Skeletal muscle satellite cell (primary cell): ENCODE data around the gene TMEM181.

Source experiments
- H3K27me3 ChIP-seq: 2 replicates; pipeline ENCODE4 v1.7.0; 2013; ENCODE audit warnings: low read length; ENCODE audit not compliant: control insufficient read depth, insufficient read depth
- H3K36me3 ChIP-seq: 2 replicates; pipeline ENCODE4 v1.7.0; 2013; ENCODE audit warnings: mild to moderate bottlenecking, control low read depth, low read length; ENCODE audit not compliant: insufficient read depth
- H3K4me1 ChIP-seq: 2 replicates; pipeline ENCODE4 v1.7.0; 2013; ENCODE audit warnings: low read length; ENCODE audit not compliant: control insufficient read depth, insufficient read depth
- H3K4me2 ChIP-seq: 2 replicates; pipeline ENCODE4 v1.7.0; 2013; ENCODE audit warnings: mild to moderate bottlenecking, low read length
- H3K4me3 ChIP-seq: 2 replicates; pipeline ENCODE4 v1.7.0; 2013; ENCODE audit warnings: low read length
- H3K9ac ChIP-seq: 2 replicates; pipeline ENCODE4 v1.7.0; 2013; ENCODE audit warnings: mild to moderate bottlenecking, low read depth, low read length, moderate library complexity
- H3K9me3 ChIP-seq: replicated peaks from 2 replicates; pipeline ENCODE4 v1.7.0; 2013; ENCODE audit warnings: mild to moderate bottlenecking, control low read depth, low read length

The TMEM181 gene

DNA sequence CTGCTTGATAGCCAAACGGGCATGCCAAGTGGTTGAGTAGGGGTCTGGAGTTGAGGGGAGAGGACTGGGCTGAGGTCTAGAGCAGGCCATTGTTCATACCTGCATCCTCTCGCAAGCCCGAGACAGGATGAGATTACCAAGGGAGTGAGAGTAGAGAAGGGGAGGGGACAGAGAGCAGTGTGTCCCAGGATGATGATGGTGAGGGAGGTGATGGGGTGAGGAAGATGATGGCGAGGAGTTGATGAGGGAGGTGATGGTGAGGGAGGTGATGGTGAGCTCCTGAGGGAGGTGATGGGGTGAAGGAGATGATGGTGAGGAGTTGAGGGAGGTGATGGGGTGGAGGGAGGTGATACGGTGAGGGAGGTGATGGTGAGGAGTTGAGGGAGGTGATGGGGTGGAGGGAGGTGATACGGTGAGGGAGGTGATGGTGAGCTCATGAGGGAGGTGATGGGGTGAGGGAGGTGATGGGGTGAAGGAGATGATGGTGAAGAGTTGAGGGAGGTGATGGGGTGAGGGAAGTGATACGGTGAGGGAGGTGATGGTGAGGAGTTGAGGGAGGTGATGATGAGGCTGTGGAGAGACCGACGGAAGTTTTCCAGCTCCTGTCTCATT is 6.4 kb downstream of the TMEM181 start:
- Histone ChIP-seq H3K4me2 (no peak overlapping the region), H3K4me1 (peaks cover 20% of the 10 kb centered on the region), H3K9me3 (no peaks in the 10 kb centered on the region), H3K4me3 (no peak overlapping the region), H3K27me3 (no peaks in the 10 kb centered on the region), H3K9ac (no peak overlapping the region), H3K36me3 (no peaks in the 10 kb centered on the region)

DNA sequence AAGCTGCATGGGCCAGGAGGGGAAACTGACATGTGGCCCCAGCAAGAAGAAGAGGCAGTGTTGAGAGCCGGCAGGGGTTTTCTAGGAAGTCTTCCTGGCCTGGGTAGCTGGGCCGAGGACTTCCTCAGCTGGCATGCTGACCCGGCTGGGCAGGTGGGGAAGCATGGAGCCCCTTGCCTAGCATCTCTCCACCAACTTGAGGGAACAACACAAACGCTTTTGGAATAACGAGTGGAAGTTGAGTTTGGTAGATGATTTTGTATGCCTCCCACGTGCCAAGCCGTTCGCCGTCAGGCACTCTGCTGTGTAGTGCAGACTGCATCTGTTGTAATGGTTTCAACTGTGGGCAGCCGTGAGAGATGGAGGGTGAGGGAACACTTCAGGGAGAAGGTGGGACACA is 7.3 kb downstream of the TMEM181 start:
- Histone ChIP-seq H3K4me2 (no peak overlapping the region), H3K27me3 (no peaks in the 10 kb centered on the region), H3K36me3 (peaks cover 3% of the 10 kb centered on the region), H3K9me3 (no peaks in the 10 kb centered on the region), H3K4me3 (no peak overlapping the region), H3K4me1 (peaks cover 12% of the 10 kb centered on the region), H3K9ac (no peak overlapping the region)

DNA sequence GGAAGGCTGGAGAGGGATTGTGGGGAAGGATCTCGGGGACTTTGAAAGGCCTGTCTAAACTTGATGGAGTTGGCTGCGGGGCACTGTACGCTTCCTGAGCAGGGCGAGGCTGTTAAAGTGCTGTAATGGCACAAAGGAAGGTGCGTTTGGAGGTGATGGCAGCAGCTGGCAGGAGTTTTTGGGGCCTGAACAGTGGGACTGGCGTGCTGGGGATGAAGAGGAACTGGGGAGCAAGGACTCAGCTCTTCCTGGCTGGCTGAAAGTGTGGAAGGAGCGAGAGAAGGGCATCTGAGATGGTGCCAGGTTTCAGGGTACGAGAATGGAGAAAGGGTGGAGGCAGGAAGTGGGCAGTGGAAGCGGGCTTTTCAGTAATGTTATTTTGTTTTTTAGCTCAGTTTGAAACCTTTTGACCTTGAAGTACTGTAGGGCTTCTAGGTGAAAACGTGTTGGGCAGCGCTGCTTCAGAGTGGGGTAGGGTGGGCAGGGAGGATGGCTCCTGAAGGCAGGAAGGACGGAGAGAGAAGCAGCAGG is 8.0 kb downstream of the TMEM181 start:
- Histone ChIP-seq H3K4me1 (peaks cover 5% of the 10 kb centered on the region), H3K4me3 (no peak overlapping the region)

DNA sequence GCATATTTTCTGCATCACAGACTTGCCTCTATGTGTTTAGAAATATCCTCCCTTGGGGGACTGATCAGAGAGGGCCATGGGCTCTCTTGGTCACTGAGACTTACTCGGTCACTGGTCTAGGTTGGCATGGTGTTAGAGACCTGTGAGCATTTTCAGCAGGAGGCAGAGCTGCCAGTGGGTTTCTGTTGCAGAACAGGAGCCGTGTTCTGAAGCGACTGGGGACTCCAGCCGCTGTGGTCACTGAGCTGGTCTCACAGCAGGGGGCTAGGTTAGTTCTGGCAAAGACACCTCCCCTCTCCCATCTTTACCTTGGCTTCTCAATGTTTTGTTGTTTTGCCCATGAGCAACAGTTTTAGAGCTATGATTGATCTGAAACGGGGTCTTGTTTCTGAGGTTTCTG is 8.7 kb downstream of the TMEM181 start:
- Histone ChIP-seq H3K4me3 (no peak overlapping the region), H3K36me3 (peaks cover 13% of the 10 kb centered on the region), H3K27me3 (no peaks in the 10 kb centered on the region), H3K4me2 (no peak overlapping the region), H3K4me1 (no peaks in the 10 kb centered on the region), H3K9ac (no peak overlapping the region), H3K9me3 (no peaks in the 10 kb centered on the region)

More for the DNA sequence above, 8.0 kb downstream of the TMEM181 start:
- Histone ChIP-seq H3K9ac (no peak overlapping the region), H3K9me3 (no peaks in the 10 kb centered on the region), H3K27me3 (no peaks in the 10 kb centered on the region), H3K4me2 (no peak overlapping the region), H3K36me3 (peaks cover 7% of the 10 kb centered on the region)

DNA sequence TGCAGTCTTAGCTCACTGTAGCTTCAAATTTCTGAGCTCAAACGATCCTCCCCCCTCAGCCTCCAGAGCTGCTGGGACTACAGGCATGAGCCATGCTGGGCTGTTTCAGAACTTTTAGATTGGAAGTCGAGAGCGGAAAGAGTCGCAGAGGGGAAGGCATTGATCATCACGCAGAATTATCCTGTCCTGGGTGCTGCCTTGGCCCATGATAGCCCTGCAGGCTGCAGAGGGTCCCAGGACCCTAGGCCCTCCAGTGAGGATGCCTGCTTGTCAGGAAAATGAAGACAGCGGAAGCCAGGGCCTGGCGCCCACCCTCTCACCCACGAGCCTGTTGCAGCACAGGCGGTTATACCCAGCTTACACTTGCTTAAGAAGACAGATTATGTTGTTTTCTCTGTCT is 9.1 kb downstream of the TMEM181 start:
- Histone ChIP-seq H3K36me3 (peaks cover 15% of the 10 kb centered on the region), H3K9ac (no peak overlapping the region), H3K9me3 (no peaks in the 10 kb centered on the region), H3K4me1 (no peaks in the 10 kb centered on the region), H3K27me3 (no peaks in the 10 kb centered on the region), H3K4me2 (no peak overlapping the region), H3K4me3 (no peak overlapping the region)

DNA sequence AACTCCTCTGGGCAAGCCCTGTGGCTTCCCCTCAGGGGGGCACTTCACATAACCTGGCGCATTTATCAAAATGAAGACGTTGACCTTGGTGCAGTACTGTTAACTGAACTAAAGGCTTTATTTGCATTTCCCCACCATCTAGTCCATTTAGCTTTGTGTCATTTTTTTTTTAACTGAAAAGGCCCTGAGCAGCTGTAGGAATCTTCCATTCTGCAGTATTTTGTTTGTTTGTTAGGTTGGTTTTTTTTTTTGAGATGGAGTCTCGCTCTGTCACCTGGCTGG is 10.7 kb downstream of the TMEM181 start:
- Histone ChIP-seq H3K36me3 (peaks cover 23% of the 10 kb centered on the region), H3K9me3 (no peaks in the 10 kb centered on the region), H3K27me3 (no peaks in the 10 kb centered on the region), H3K4me3 (no peak overlapping the region), H3K4me2 (no peak overlapping the region), H3K9ac (no peak overlapping the region), H3K4me1 (no peaks in the 10 kb centered on the region)

DNA sequence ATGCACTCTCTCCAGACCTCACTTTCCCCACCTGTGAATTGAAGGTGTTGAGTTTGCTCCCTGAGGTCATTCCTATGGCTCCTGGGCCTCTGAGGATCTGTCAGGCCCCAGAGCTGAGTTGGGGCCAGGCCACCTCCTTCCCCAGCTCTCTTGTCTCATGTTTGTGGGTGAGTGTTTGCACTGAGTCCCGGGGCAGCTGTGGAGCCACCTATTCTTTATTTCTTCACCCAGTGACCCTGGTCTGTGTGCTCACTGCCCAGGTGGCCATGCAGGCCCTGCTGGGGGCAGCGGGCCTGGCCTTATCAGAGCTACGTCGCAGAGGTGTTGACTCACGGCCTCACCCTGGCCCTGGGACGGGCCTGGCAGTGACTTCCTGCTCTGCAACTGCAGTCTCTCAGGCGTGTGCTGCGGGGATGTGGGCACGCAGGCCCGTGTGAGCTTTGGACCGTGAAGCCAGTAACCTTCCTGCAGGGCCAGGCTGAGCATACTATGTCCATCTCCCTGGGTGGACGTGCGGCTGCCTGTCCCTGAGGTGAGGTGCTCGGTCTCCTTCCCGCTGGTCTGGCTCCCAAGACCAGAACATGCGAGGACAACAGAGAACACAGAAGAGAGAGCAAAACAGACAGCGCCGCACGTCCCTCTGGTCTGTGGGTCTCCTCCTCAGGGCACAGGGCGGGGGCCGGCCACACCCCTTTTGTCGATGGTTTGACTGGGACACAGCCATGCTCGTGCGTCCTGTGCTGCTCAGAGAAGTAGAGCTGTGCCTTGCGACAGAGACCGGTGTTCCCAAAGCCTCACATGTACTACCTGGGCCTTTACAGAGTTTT is 12.1 kb downstream of the TMEM181 start:
- no peaks in the 10 kb centered on the region for H3K4me1 ChIP-seq
- peaks cover 25% of the 10 kb centered on the region for H3K36me3 ChIP-seq
- H3K27me3 ChIP-seq: no peaks in the 10 kb centered on the region

DNA sequence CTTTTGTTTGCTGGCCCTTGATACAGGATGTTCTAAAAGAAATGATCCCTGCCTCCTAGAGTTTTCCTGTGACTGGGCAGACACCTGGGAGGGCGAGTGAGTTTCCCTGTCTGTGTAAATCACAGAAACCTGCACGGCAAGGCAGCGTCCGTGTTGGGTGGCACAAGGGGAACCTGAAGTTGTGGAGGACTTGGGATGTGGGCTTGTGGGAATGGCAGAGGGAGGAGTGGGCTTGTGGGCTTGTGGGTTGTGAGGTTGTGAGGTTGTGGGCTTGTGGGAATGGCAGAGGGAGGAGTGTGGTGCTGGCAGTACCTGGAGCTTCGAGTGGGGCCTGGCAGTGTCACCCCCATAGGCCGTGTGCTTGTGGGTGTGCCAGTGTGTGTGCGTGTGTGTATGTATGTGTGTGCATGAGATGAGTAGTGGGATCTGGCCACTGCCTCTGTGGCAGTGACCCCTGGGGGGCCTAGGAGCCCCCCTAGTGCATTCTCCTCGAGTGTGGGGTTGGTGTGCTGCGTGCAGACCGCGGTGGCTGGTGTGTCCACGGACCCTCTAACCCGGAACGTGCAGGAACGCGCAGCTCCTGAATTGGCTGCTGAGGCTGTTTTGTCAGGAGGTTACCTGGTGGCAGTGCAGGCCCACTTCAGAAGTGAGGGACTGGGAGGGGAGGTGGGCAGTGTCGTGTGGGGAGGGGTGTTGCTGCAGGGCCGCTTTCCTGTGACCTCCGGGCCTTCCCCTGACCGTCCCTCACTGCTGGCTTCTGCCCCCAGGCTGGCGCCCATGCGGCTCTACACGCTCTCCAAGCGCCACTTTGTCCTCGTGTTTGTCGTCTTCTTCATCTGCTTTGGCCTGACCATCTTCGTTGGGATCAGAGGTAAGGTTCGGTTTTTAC is 13.0 kb downstream of the TMEM181 start:
- H3K27me3 ChIP-seq: no peaks in the 10 kb centered on the region
- no peak overlapping the region for H3K4me3 ChIP-seq
- H3K36me3 ChIP-seq: peaks cover 30% of the 10 kb centered on the region
- no peak overlapping the region for H3K9ac ChIP-seq
- no peaks in the 10 kb centered on the region for H3K9me3 ChIP-seq
- H3K4me1 ChIP-seq: no peaks in the 10 kb centered on the region
- H3K4me2 ChIP-seq: no peak overlapping the region

More for the DNA sequence above, 12.1 kb downstream of the TMEM181 start:
- Histone ChIP-seq H3K4me3 (no peak overlapping the region), H3K9me3 (no peaks in the 10 kb centered on the region), H3K4me2 (no peak overlapping the region), H3K9ac (no peak overlapping the region)

DNA sequence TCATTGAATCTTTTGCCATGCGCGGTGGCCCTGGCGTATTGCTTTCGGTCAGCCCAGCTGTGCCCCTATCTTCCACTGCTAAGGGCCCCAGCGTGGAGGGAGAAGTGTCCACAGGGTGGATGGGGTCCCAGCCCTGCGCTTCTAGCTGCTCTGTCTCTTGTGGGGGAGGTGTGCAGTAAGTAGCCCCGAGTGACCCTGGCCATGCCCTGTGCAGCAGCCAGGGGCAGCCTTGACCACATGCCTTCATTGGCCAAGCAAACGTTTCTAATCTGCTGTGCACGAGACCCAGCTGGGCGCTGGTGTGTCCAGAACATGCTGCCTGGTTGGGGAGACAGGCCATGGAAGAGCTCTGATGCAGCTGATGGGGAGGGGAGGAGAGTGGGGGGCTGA is 13.6 kb downstream of the TMEM181 start:
- H3K9me3 ChIP-seq: no peaks in the 10 kb centered on the region
- no peaks in the 10 kb centered on the region for H3K4me1 ChIP-seq
- H3K9ac ChIP-seq: no peak overlapping the region
- no peak overlapping the region for H3K4me2 ChIP-seq
- H3K36me3 ChIP-seq: peaks cover 30% of the 10 kb centered on the region
- no peak overlapping the region for H3K4me3 ChIP-seq
- no peaks in the 10 kb centered on the region for H3K27me3 ChIP-seq

DNA sequence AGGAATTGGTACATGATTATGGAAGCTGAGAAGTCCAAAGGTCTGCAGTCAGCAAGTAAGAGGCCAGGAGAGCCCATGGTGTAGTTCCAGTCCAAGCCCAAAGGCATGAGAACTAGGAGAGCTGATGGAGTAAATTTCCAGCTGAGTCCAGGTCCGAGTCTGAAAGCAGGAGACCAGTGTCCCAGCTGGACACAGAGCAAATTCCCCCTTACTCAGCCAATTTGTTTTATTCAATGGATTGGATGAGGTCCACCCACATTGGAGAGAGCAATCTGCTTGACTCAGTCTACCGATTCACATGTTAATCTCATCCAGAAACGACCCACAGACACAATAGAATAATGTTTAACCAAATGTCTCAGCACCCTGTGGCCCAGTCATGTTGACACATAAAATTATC is 14.9 kb downstream of the TMEM181 start:
- Histone ChIP-seq H3K4me2 (no peak overlapping the region), H3K36me3 (peaks cover 30% of the 10 kb centered on the region)

DNA sequence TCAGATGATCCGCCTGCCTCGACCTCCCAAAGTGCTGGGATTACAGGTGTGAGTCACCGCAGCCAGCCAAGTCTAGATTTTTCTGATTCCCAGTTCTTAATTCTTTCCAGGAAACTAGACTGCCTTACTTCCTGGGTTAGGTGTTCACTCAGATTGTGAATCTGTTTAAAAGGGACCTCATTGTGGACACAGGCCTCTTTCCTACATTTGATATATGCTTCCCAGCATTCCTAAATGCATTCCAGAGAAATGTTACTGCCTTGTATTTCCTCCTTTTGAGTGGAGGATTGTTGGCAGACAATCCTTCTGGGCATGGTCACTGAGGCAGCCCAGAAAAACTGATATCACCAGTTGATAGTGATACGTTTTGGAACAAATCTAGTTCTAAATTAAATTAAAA is 15.7 kb downstream of the TMEM181 start:
- Histone ChIP-seq H3K4me3 (no peak overlapping the region), H3K4me2 (no peak overlapping the region), H3K36me3 (peaks cover 30% of the 10 kb centered on the region), H3K9me3 (no peaks in the 10 kb centered on the region), H3K9ac (no peak overlapping the region), H3K27me3 (no peaks in the 10 kb centered on the region), H3K4me1 (no peaks in the 10 kb centered on the region)

More for the DNA sequence above, 14.9 kb downstream of the TMEM181 start:
- no peaks in the 10 kb centered on the region for H3K4me1 ChIP-seq
- H3K27me3 ChIP-seq: no peaks in the 10 kb centered on the region
- H3K9ac ChIP-seq: no peak overlapping the region
- H3K9me3 ChIP-seq: no peaks in the 10 kb centered on the region
- H3K4me3 ChIP-seq: no peak overlapping the region
